ENCODE measurements around the gene TEX12. TPM values are rescaled to one million over a fixed set of nuclear protein-coding genes. Genes with fewer than 3 reads are reported as not detected.

Gene TEX12
- total and polyA plus RNA-seq, 2 of the 8 experiments (the other 6 are each of a cell fraction or from before 2014, with no cell fraction given): not detected

DNA sequence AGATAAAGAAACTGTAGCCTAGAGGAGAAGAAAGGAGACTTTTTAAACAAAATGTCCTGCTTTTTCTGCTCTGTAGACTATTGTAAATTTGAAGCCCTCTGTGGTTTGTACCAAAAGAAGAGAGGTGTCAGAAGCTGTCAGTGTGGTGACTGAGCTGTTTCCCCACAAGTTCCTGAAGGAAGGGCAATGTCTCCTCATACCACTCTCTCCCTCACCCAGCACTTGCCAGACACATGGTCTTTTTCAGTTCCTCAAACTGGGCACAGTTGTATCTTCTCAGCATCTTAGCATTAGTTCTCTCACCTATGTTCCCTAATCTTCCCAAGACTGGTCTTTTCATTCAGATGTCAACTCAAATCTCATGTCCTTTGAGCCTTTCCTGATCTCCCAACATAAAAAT is 12.4 kb downstream of the TEX12 start:
- H3K56ac ChIP-seq (replicated peaks; ENCODE audit: insufficient read length, low read depth, low read length): no peak overlapping the region
- DNase-seq (ENCODE audit: low read depth in 1 of 2, low spot score in 2 of 2) (no peak), FAIRE-seq (no peak)
- no peak overlapping the region for H2BK12ac ChIP-seq (ENCODE audit: low read depth, low read length)
- no peak overlapping the region for H4K8ac ChIP-seq (ENCODE audit: extremely low read depth, insufficient read depth, low read length)
- no peak overlapping the region for H2BK120ac ChIP-seq (replicated peaks; ENCODE audit: low read depth, low read length)
- POLR2A ChIA-PET (ENCODE audit: partially characterized antibody): no interaction called here
- no peak overlapping the region for H2BK5ac ChIP-seq (ENCODE audit: low read depth, low read length)
- no peak overlapping the region for H3K18ac ChIP-seq (ENCODE audit: extremely low read depth, low read length)
- CTCF ChIA-PET (ENCODE audit: partially characterized antibody): no interaction called here
- no peaks in the 10 kb centered on the region for H3K27me3 ChIP-seq (replicated peaks in 1 of 4; ENCODE audit: control insufficient read depth in 3 of 4, extremely low read depth in 1 of 4, insufficient read depth in 3 of 4, low read length in 3 of 4)
- H3K4ac ChIP-seq (replicated peaks; ENCODE audit: insufficient read length, low read depth, low read length): no peak overlapping the region
- no peaks in the 10 kb centered on the region for H3K36me3 ChIP-seq (ENCODE audit: control insufficient read depth in 2 of 4, insufficient read depth in 4 of 4, low read length in 3 of 4)
- no peak overlapping the region for H4K91ac ChIP-seq (replicated peaks; ENCODE audit: insufficient read length, low read length)
- no peak overlapping the region for H2BK15ac ChIP-seq (ENCODE audit: low read length)
- H3K9ac ChIP-seq (replicated peaks in 1 of 4; ENCODE audit: extremely low read depth in 1 of 4, low read depth in 3 of 4, low read length in 3 of 4): no peak overlapping the region
- no peak overlapping the region for H3K27ac ChIP-seq (ENCODE audit: low read depth, low read length)
- H3K23me2 ChIP-seq (ENCODE audit: low read depth, low read length): no peaks in the 10 kb centered on the region
- H3K9me3 ChIP-seq (ENCODE audit: insufficient read depth in 2 of 2, low read depth in 1 of 2, low read length in 1 of 2): no peaks in the 10 kb centered on the region
- no peak overlapping the region for H2BK20ac ChIP-seq (ENCODE audit: low read length)
- H3K4me3 ChIP-seq (ENCODE audit: extremely low read depth in 1 of 4, insufficient read depth in 2 of 4, low read depth in 3 of 4, low read length in 4 of 4): no peak overlapping the region
- H3K79me1 ChIP-seq (ENCODE audit: low read depth, low read length): no peaks in the 10 kb centered on the region
- no peaks in the 10 kb centered on the region for H4K20me1 ChIP-seq (replicated peaks in 1 of 2; ENCODE audit: control insufficient read depth in 1 of 2, insufficient read depth in 2 of 2, low read length in 2 of 2)
- no peak overlapping the region for H3K14ac ChIP-seq (ENCODE audit: insufficient read length)
- no peak overlapping the region for H4K5ac ChIP-seq (ENCODE audit: insufficient read length, low read depth, low read length)
- no peaks in the 10 kb centered on the region for H3K79me2 ChIP-seq (ENCODE audit: control insufficient read depth in 1 of 2, insufficient read depth in 2 of 2, low read length in 2 of 2)
- H3K23ac ChIP-seq (ENCODE audit: insufficient read length): no peak overlapping the region
- H3K4me1 ChIP-seq (replicated peaks in 1 of 4; ENCODE audit: control insufficient read depth in 3 of 4, insufficient read depth in 4 of 4, low read length in 3 of 4): peaks cover 0 to 3% (median 0%) of the 10 kb centered on the region in 4 experiments; a peak in 1 of 7 replicates
- H2AK5ac ChIP-seq (ENCODE audit: low read depth, low read length): no peak overlapping the region
- no peak overlapping the region for H3K4me2 ChIP-seq (ENCODE audit: insufficient read depth in 1 of 2, low read depth in 2 of 2, low read length in 2 of 2)
- H2AFZ ChIP-seq (ENCODE audit: low read length): no peak overlapping the region
- TF ChIP-seq NANOG (IDR thresholded peaks at IDR 0.05; ENCODE audit: insufficient read depth, low read depth, low read length, poor library complexity, severe bottlenecking) (no peak), ZNF274 (IDR thresholded peaks at IDR 0.05; ENCODE audit: borderline replicate concordance, extremely low read depth, low read length) (no peak), SP4 (IDR thresholded peaks at IDR 0.05; ENCODE audit: low read length) (no peak), RAD21 (IDR thresholded peaks at IDR 0.05 in 1 of 2, conservative IDR thresholded peaks at IDR 0.05 in 1 of 2; ENCODE audit: low read depth in 2 of 2, low read length in 2 of 2) (no peak), JUN (IDR thresholded peaks at IDR 0.05; ENCODE audit: low read depth, low read length) (no peak), SIN3A (conservative IDR thresholded peaks at IDR 0.05 in 1 of 2, IDR thresholded peaks at IDR 0.05 in 1 of 2; ENCODE audit: low read depth in 1 of 2, low read length in 2 of 2) (no peak), SIX5 (IDR thresholded peaks at IDR 0.05; ENCODE audit: low read depth, low read length) (no peak), ASH2L (IDR thresholded peaks at IDR 0.05; ENCODE audit: low read length) (no peak), GTF2F1 (IDR thresholded peaks at IDR 0.05; ENCODE audit: borderline replicate concordance, low read depth, low read length) (no peak), POLR2AphosphoS5 (IDR thresholded peaks at IDR 0.05; ENCODE audit: low read depth, low read length) (no peak), FOSL1 (IDR thresholded peaks at IDR 0.05; ENCODE audit: insufficient read depth, low read depth, low read length) (no peak)
- TF ChIP-seq, protein P1, sequence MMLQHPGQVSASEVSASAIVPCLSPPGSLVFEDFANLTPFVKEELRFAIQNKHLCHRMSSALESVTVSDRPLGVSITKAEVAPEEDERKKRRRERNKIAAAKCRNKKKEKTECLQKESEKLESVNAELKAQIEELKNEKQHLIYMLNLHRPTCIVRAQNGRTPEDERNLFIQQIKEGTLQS (IDR thresholded peaks at IDR 0.05; ENCODE audit: insufficient read depth, low read depth, low read length): no peak
- TF ChIP-seq, protein P2, sequence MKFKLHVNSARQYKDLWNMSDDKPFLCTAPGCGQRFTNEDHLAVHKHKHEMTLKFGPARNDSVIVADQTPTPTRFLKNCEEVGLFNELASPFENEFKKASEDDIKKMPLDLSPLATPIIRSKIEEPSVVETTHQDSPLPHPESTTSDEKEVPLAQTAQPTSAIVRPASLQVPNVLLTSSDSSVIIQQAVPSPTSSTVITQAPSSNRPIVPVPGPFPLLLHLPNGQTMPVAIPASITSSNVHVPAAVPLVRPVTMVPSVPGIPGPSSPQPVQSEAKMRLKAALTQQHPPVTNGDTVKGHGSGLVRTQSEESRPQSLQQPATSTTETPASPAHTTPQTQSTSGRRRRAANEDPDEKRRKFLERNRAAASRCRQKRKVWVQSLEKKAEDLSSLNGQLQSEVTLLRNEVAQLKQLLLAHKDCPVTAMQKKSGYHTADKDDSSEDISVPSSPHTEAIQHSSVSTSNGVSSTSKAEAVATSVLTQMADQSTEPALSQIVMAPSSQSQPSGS (IDR thresholded peaks at IDR 0.05; ENCODE audit: low read length): no peak
